Nephron progenitor cell (in vitro differentiated cells): ENCODE results near the gene SVIP.

ENCODE experiments used
- DNase-seq: peaks from one replicate; pipeline ENCODE4 v3.0.0; 2021
- H3K27ac Mint-ChIP-seq: 2 replicates; pipeline ENCODE4 v1.8.0; 2021; ENCODE audit warnings: mild to moderate bottlenecking, moderate library complexity, mixed read lengths
- H3K27me3 Mint-ChIP-seq: 2 replicates; pipeline ENCODE4 v1.8.0; 2021; ENCODE audit warnings: mild to moderate bottlenecking, low read depth, mixed read lengths; ENCODE audit not compliant: poor library complexity
- H3K36me3 Mint-ChIP-seq: 2 replicates; pipeline ENCODE4 v1.8.0; 2021; ENCODE audit warnings: low read depth, mixed read lengths
- H3K4me1 Mint-ChIP-seq: 2 replicates; pipeline ENCODE4 v1.8.0; 2021; ENCODE audit warnings: mixed read lengths
- H3K4me3 Mint-ChIP-seq: 2 replicates; pipeline ENCODE4 v1.8.0; 2021; ENCODE audit warnings: mild to moderate bottlenecking, moderate library complexity, mixed read lengths
- H3K9me3 Mint-ChIP-seq: 2 replicates; pipeline ENCODE4 v1.8.0; 2021; ENCODE audit warnings: mild to moderate bottlenecking, moderate library complexity, mixed read lengths
- CTCF ChIP-seq: fragments of 200-600 bp; sonication (generic); IDR thresholded peaks from 2 replicates; pipeline ENCODE4 v1.5.0; 2021; ENCODE audit warnings: antibody characterized with exemption

SVIP gene

GRCh38 chr11:22778642-22779041 is 51.0 kb downstream of the SVIP start:
- Mint-ChIP-seq H3K4me1 (peaks cover 2% of the 10 kb centered on the region), H3K4me3 (no peak overlapping the region)
- no peak for DNase-seq

GRCh38 chr11:22775248-22775647 is 54.4 kb downstream of the SVIP start:
- Mint-ChIP-seq H3K9me3 (no peaks in the 10 kb centered on the region), H3K36me3 (no peaks in the 10 kb centered on the region), H3K4me1 (peaks cover 22% of the 10 kb centered on the region), H3K4me3 (no peak overlapping the region), H3K27me3 (peaks cover 3% of the 10 kb centered on the region), H3K27ac (no peak overlapping the region)
- no peak for DNase-seq
- TF ChIP-seq CTCF: no peak

More at GRCh38 chr11:22778642-22779041, 51.0 kb downstream of the SVIP start:
- peaks cover 3% of the 10 kb centered on the region for H3K27me3 Mint-ChIP-seq
- H3K36me3 Mint-ChIP-seq: peaks cover 4% of the 10 kb centered on the region
- peaks cover 5% of the 10 kb centered on the region for H3K9me3 Mint-ChIP-seq
- H3K27ac Mint-ChIP-seq: no peak overlapping the region
- TF ChIP-seq CTCF: no peak

GRCh38 chr11:22774716-22775115 is 54.9 kb downstream of the SVIP start:
- Mint-ChIP-seq H3K4me1 (peaks cover 22% of the 10 kb centered on the region), H3K27ac (no peak overlapping the region), H3K36me3 (no peaks in the 10 kb centered on the region), H3K4me3 (no peak overlapping the region), H3K9me3 (no peaks in the 10 kb centered on the region), H3K27me3 (peaks cover 1% of the 10 kb centered on the region)
- TF ChIP-seq CTCF: no peak
- DNase-seq: no peak

DNA sequence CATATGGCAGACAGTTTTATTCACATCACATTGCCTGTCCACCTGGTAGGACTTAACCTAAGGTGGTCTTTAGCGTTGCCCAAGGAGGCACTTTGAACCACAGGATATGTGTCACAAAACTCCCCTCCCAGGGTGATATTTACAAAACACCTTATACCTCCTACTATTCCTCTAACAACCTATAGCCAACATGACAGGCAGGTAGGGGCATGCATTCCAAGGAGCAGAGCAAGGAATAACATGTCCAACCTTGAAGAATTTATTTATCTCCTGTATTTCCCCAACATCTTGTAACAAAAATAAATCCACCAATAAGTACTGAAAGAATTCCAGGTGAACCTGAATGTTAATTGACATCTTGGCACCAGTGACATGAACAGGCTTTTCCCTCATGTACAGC is 60.5 kb downstream of the SVIP start:
- no peak overlapping the region for H3K27ac Mint-ChIP-seq
- H3K27me3 Mint-ChIP-seq: peaks cover 6% of the 10 kb centered on the region
- no peak for TF ChIP-seq CTCF
- no peak for DNase-seq
- H3K9me3 Mint-ChIP-seq: no peaks in the 10 kb centered on the region
- H3K36me3 Mint-ChIP-seq: no peaks in the 10 kb centered on the region
- no peak overlapping the region for H3K4me3 Mint-ChIP-seq
- H3K4me1 Mint-ChIP-seq: peaks cover 27% of the 10 kb centered on the region
